ENCODE results near the gene IL36RN. TPM values are rescaled to one million over a fixed set of nuclear protein-coding genes. Genes with fewer than 3 reads are reported as not detected.

Gene IL36RN
- total RNA-seq, 1 experiment from 2014 or later: not detected

DNA sequence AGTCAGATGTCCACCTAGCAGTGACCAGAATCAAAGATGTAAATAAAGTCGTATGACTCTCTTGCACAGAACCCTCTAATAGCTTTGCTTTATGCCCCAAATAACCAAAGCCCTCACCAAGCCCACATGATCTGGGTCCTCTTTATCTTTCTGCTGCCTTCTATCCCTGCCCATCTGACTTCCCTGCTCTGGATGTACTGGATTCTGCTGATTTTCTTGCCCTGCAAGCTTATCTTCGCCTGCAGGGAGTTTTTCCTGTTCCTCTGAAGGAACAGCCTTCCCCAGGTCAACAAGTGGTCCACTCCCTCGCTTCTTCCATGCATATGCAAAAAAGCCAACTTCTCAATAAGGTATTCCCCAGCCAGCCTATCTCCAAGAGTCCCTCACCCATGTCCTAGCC is 25.0 kb upstream of the IL36RN start:
- POLR2A ChIA-PET (ENCODE audit: low non-redundant PET): no interaction called here
- H3K4me1 ChIP-seq (ENCODE audit: insufficient read depth, low read length, poor library complexity, severe bottlenecking): no peaks in the 10 kb centered on the region

DNA sequence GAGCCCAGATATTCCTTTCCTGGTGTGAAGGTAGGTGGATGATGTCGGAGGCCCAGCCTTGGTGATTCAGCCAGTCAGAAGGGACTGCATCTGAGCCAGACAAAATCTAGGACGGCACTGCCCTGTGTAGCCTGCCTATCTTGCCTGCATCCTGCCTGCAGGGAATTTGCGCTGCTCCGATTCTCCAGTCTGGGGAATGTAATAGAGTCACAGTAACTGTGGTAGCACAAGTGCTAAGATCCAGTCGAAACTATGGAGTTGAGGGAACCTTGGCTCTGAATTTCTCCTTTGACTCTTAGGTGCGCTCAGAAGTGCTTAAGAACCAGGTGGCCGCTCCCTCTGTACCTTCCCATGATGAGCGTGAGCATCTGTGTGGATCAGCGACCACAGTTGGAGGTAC is 22.2 kb upstream of the IL36RN start:
- BruUV-seq (replicated peaks): no TSS peak

More for the DNA sequence above, 25.0 kb upstream of the IL36RN start:
- Histone ChIP-seq H3K9me3 (ENCODE audit: low read depth, low read length, poor library complexity, severe bottlenecking) (no peaks in the 10 kb centered on the region), H3K27ac (ENCODE audit: low read depth, low read length, poor library complexity, severe bottlenecking) (no peak overlapping the region), H3K4me3 (ENCODE audit: low read depth, low read length, poor library complexity, severe bottlenecking) (no peak overlapping the region), H3K27me3 (replicated peaks; ENCODE audit: insufficient read depth, low read depth, low read length, poor library complexity) (peaks cover 27% of the 10 kb centered on the region), H3K36me3 (ENCODE audit: insufficient read depth, low read length, poor library complexity, severe bottlenecking) (no peaks in the 10 kb centered on the region)
- TF ChIP-seq, protein P1, sequence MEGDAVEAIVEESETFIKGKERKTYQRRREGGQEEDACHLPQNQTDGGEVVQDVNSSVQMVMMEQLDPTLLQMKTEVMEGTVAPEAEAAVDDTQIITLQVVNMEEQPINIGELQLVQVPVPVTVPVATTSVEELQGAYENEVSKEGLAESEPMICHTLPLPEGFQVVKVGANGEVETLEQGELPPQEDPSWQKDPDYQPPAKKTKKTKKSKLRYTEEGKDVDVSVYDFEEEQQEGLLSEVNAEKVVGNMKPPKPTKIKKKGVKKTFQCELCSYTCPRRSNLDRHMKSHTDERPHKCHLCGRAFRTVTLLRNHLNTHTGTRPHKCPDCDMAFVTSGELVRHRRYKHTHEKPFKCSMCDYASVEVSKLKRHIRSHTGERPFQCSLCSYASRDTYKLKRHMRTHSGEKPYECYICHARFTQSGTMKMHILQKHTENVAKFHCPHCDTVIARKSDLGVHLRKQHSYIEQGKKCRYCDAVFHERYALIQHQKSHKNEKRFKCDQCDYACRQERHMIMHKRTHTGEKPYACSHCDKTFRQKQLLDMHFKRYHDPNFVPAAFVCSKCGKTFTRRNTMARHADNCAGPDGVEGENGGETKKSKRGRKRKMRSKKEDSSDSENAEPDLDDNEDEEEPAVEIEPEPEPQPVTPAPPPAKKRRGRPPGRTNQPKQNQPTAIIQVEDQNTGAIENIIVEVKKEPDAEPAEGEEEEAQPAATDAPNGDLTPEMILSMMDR (conservative IDR thresholded peaks at IDR 0.05; ENCODE audit: low read depth, low read length): no peak
- TF ChIP-seq EZH2 (IDR thresholded peaks at IDR 0.05; ENCODE audit: borderline replicate concordance, low read depth, low read length, poor library complexity, severe bottlenecking): no peak
- DNase-seq (ENCODE audit: low spot score): no peak
- BruUV-seq (replicated peaks): no TSS peak
- intact Hi-C loops (cut with micrococcal nuclease; ENCODE audit: unreplicated experiment): no loop called here
- CTCF ChIA-PET: no interaction called here

DNA sequence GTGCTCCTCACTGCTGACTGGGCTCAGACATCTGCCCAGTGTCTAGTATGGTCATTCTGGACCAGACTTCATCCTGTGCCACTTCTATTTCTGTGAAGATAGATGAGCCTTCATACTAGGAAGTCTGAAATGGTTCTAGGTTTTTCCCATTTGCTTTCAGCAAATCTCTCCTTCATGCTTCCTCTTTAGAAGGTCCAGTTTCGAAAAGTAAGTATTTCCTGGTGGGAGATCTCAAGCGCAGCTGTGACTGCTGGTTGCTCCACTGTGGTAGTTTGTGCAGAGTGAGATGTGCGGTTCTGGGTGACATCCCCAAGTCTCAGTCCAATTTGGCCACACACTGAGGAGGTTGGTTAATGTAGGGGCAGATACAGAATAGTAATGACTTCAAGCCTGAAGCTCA is 20.7 kb upstream of the IL36RN start:
- Histone ChIP-seq H3K27me3 (replicated peaks; ENCODE audit: insufficient read depth, low read depth, low read length, poor library complexity) (peaks cover 12% of the 10 kb centered on the region), H3K4me3 (ENCODE audit: low read depth, low read length, poor library complexity, severe bottlenecking) (no peak overlapping the region), H3K27ac (ENCODE audit: low read depth, low read length, poor library complexity, severe bottlenecking) (no peak overlapping the region), H3K9me3 (ENCODE audit: low read depth, low read length, poor library complexity, severe bottlenecking) (no peaks in the 10 kb centered on the region), H3K4me1 (ENCODE audit: insufficient read depth, low read length, poor library complexity, severe bottlenecking) (no peaks in the 10 kb centered on the region), H3K36me3 (ENCODE audit: insufficient read depth, low read length, poor library complexity, severe bottlenecking) (no peaks in the 10 kb centered on the region)
- CTCF ChIA-PET: no interaction called here
- BruUV-seq (replicated peaks): no TSS peak
- intact Hi-C loops (cut with micrococcal nuclease; ENCODE audit: unreplicated experiment): no loop called here
- DNase-seq (ENCODE audit: low spot score): no peak
- POLR2A ChIA-PET (ENCODE audit: low non-redundant PET): no interaction called here
- TF ChIP-seq, protein P1 (conservative IDR thresholded peaks at IDR 0.05; ENCODE audit: low read depth, low read length): no peak
- TF ChIP-seq EZH2 (IDR thresholded peaks at IDR 0.05; ENCODE audit: borderline replicate concordance, low read depth, low read length, poor library complexity, severe bottlenecking): no peak

More for the DNA sequence above, 22.2 kb upstream of the IL36RN start:
- Histone ChIP-seq H3K9me3 (ENCODE audit: low read depth, low read length, poor library complexity, severe bottlenecking) (no peaks in the 10 kb centered on the region), H3K4me3 (ENCODE audit: low read depth, low read length, poor library complexity, severe bottlenecking) (no peak overlapping the region), H3K27ac (ENCODE audit: low read depth, low read length, poor library complexity, severe bottlenecking) (no peak overlapping the region), H3K36me3 (ENCODE audit: insufficient read depth, low read length, poor library complexity, severe bottlenecking) (no peaks in the 10 kb centered on the region), H3K4me1 (ENCODE audit: insufficient read depth, low read length, poor library complexity, severe bottlenecking) (no peaks in the 10 kb centered on the region), H3K27me3 (replicated peaks; ENCODE audit: insufficient read depth, low read depth, low read length, poor library complexity) (peaks cover 12% of the 10 kb centered on the region)
- no peak for DNase-seq (ENCODE audit: low spot score)
- TF ChIP-seq, protein P1 (conservative IDR thresholded peaks at IDR 0.05; ENCODE audit: low read depth, low read length): no peak
- TF ChIP-seq EZH2 (IDR thresholded peaks at IDR 0.05; ENCODE audit: borderline replicate concordance, low read depth, low read length, poor library complexity, severe bottlenecking): no peak
- intact Hi-C loops (cut with micrococcal nuclease; ENCODE audit: unreplicated experiment): no loop called here
- ChIA-PET CTCF (no interaction called here), POLR2A (ENCODE audit: low non-redundant PET) (no interaction called here)

Measured in A673 (cell line).